Left ventricle myocardium inferior (tissue), 1 donor: Measurements from ENCODE around the gene COX19. TPM values are rescaled to one million over a fixed set of nuclear protein-coding genes. Genes with fewer than 3 reads are reported as not detected.

Experiments
- DNase-seq: peaks from one replicate; pipeline ENCODE4 v3.0.0-alpha.2; 2020
- H3K27ac ChIP-seq: fragments of 200-600 bp; replicated peaks from 2 replicates; pipeline ENCODE4 v1.8.0; 2021
- H3K27me3 ChIP-seq: fragments of 200-600 bp; 2 replicates; pipeline ENCODE4 v1.8.0; 2021; ENCODE audit warnings: low read depth
- H3K36me3 ChIP-seq: fragments of 200-600 bp; 2 replicates; pipeline ENCODE4 v1.8.0; 2021
- H3K4me1 ChIP-seq: fragments of 200-600 bp; 2 replicates; pipeline ENCODE4 v1.8.0; 2021
- H3K4me3 ChIP-seq: fragments of 200-600 bp; 2 replicates; pipeline ENCODE4 v1.8.0; 2021; ENCODE audit warnings: mild to moderate bottlenecking, moderate library complexity
- H3K9me3 ChIP-seq: fragments of 200-600 bp; replicated peaks from 2 replicates; pipeline ENCODE4 v1.8.0; 2021
- intact Hi-C: fragments of 100-400 bp; cut with micrococcal nuclease; formaldehyde crosslinking; loops from one replicate; pipeline ENCODE4 v1.11.0; 2022
- total RNA-seq: library from RNA; stranded (reverse); fragmentation: NEBNext Ultra II Directional; extraction: Animal tissue kit (Norgen Biotek cat#: 25700); gene quantifications from one replicate; pipeline ENCODE4 v1.2.1, GENCODE V29; 2021
- TF ChIP-seq, protein P1 (sequence below): fragments of 200-600 bp; IDR thresholded peaks from 2 replicates; pipeline ENCODE4 v1.8.0; 2021; ENCODE audit warnings: antibody characterized with exemption, mild to moderate bottlenecking, borderline replicate concordance
- donor health status: DM: no; HTN: yes; CAD: no; lungs with severe emphysema.

The COX19 gene
- total RNA-seq, 1 donor from 2014 or later = 8.5 TPM

DNA sequence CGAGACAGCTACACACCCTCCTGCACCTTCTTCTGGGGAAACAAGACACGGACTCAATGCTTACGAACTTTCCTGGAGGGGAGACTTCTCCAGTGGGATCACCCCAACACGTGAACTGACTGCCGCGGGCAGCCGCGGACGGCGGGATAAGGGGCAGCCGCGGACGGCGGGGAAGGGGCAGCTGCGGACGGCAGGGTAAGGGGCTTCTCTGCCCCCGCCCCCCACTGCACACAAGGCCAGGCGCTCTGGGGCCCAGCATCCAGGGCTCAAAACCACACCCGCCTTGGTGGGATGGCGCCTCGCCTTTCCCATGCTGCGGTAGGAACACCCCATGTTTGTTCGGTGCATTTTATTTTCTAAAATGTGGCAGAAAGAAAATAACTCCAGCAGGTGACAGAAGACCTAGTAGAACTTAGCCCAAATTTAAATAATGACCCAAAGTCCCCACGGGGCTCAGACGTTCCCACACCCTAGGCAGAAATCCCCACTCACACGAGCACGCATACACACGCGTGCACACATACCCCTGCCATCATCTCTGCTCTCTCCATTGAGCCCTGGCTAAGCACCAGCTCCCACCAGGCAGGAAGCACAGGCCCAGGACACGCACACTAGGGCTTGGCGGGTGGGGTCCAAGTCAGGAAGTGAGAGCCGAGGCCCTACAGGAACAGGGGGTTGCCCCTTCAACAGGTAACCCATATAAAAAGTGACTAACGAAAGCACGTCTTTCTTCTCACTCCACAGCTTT is 42.4 kb upstream of the COX19 start:
- H3K9me3 ChIP-seq = no peaks in the 10 kb centered on the region
- TF ChIP-seq, protein P1, sequence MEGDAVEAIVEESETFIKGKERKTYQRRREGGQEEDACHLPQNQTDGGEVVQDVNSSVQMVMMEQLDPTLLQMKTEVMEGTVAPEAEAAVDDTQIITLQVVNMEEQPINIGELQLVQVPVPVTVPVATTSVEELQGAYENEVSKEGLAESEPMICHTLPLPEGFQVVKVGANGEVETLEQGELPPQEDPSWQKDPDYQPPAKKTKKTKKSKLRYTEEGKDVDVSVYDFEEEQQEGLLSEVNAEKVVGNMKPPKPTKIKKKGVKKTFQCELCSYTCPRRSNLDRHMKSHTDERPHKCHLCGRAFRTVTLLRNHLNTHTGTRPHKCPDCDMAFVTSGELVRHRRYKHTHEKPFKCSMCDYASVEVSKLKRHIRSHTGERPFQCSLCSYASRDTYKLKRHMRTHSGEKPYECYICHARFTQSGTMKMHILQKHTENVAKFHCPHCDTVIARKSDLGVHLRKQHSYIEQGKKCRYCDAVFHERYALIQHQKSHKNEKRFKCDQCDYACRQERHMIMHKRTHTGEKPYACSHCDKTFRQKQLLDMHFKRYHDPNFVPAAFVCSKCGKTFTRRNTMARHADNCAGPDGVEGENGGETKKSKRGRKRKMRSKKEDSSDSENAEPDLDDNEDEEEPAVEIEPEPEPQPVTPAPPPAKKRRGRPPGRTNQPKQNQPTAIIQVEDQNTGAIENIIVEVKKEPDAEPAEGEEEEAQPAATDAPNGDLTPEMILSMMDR = no peak
- H3K4me1 ChIP-seq = peaks cover 8% of the 10 kb centered on the region
- intact Hi-C loops = no loop called here
- no peak overlapping the region for H3K4me3 ChIP-seq
- H3K36me3 ChIP-seq = peaks cover 14% of the 10 kb centered on the region
- H3K27me3 ChIP-seq = no peaks in the 10 kb centered on the region
- H3K27ac ChIP-seq = no peak overlapping the region
- no peak for DNase-seq

DNA sequence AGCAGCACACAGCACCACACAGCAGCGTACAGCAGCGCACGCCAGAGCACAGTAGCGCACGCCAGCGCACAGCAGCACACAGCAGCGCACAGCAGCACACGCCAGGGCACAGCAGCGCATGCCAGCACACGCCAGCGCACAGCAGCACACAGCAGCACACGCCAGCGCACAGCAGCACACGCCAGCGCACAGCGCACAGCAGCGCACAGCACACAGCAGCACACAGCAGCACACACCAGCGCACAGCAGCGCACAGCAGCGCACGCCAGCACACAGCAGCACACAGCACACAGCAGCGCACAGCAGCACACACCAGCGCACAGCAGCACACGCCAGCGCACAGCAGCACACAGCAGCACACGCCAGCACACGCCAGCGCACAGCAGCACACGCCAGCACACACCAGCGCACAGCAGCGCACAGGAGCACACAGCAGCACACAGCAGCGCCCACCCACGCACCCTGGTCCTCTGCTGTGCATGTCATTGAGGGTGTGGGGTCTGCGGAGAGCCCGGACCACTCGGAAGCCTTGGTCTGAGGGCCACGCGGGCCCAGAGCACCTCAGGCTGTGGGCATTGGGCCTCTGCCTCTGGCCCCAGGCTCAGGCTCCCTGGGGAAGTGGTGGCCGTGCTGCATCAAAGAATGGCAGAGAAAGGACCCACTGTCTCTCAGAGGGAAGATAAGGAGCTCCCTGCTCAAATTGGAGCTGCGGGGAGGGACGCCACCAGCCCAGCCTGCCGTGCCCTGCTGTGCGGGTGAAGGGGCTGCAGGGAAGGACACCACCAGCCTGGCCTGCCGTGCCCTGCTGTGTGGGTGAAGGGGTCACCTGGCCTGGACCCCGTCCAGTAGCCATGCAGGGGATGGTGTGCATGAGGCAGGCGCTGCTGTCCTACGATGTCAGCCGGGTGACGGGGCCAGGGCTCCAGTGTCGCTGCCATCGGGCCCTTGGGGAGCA is 41.5 kb upstream of the COX19 start:
- peaks cover 8% of the 10 kb centered on the region for H3K4me1 ChIP-seq
- intact Hi-C loops = no loop called here

DNA sequence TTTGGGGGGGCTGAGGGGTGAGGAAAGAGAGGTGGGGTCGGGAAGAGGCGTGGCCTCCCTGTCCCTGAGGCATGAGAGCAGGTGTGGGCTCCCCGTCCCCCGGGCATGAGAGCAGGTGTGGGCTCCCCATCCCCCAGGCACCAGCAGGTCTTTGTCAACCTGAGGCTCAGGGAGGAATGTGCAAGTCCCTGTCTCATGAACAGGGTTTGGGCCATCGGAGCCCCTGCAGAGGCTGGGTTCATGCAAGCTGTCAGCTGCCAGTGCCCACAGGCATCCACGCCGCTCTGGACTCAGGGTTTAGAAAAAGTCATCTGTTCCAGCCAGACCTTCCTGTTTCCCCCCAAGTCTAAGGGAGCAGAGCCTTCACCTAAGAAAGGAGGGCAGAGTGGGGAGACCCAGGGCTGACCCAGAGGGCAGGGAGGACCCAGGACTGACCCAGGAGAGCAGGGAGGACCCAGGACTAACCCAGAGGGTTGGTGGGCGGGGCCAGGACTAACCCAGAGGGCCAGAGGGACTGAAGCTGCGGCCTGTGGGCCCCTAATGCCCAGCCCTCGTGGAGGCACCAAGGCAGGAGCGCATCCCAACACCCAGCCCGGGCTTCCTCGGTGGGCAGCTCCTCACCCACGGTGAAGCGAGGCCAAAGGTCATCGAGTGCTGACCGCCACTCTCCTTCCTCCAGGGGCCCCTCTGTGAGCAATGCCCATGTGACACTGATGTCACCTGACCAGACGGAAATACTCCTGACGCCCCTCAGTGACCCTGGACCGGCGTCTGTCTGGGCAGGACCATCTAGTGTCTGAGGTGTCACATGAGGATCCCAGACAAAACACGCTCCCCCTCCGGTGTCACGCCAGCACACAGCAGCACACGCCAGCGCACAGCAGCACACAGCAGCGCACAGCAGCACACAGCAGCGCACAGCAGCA is 40.1 kb upstream of the COX19 start:
- DNase-seq = no peak
- Histone ChIP-seq H3K27me3 (no peaks in the 10 kb centered on the region), H3K36me3 (peaks cover 5% of the 10 kb centered on the region), H3K27ac (no peak overlapping the region), H3K9me3 (no peaks in the 10 kb centered on the region), H3K4me1 (peaks cover 8% of the 10 kb centered on the region), H3K4me3 (no peak overlapping the region)
- TF ChIP-seq, protein P1 = no peak
- intact Hi-C loops = no loop called here

More for the DNA sequence above, 41.5 kb upstream of the COX19 start:
- no peaks in the 10 kb centered on the region for H3K27me3 ChIP-seq
- H3K4me3 ChIP-seq = no peak overlapping the region
- no peak for DNase-seq
- peaks cover 9% of the 10 kb centered on the region for H3K36me3 ChIP-seq
- H3K9me3 ChIP-seq = no peaks in the 10 kb centered on the region
- no peak overlapping the region for H3K27ac ChIP-seq
- TF ChIP-seq, protein P1 = no peak

- intact Hi-C loops = no loop called here
- H3K9me3 ChIP-seq = no peaks in the 10 kb centered on the region
- no peaks in the 10 kb centered on the region for H3K27me3 ChIP-seq
- TF ChIP-seq, protein P1 = no peak
- H3K36me3 ChIP-seq = peaks cover 9% of the 10 kb centered on the region
- no peak for DNase-seq
- no peak overlapping the region for H3K4me3 ChIP-seq
- peaks cover 8% of the 10 kb centered on the region for H3K4me1 ChIP-seq
- H3K27ac ChIP-seq = no peak overlapping the region
Observed at GRCh38 chr7:1014681-1015080, 39.3 kb upstream of the COX19 start.

GRCh38 chr7:1013581-1013980 is 38.2 kb upstream of the COX19 start:
- no peaks in the 10 kb centered on the region for H3K27me3 ChIP-seq
- no peak overlapping the region for H3K27ac ChIP-seq
- no peak overlapping the region for H3K4me3 ChIP-seq

More at GRCh38 chr7:1013581-1013980, 38.2 kb upstream of the COX19 start:
- Histone ChIP-seq H3K36me3 (peaks cover 17% of the 10 kb centered on the region), H3K4me1 (peaks cover 8% of the 10 kb centered on the region), H3K9me3 (no peaks in the 10 kb centered on the region)
- TF ChIP-seq, protein P1 = no peak
- intact Hi-C loops = no loop called here
- no peak for DNase-seq
